AG08395 (cell line): Measurements from ENCODE around the gene COL5A1.

Experiments used
- DNase-seq: peaks from one replicate; pipeline ENCODE4 v3.0.0; 2012; ENCODE audit warnings: mixed read lengths, low spot score

COL5A1 gene

GRCh38 chr9:134606951-134607731, 34.5 kb upstream of the COL5A1 start:
- no peak for DNase-seq

GRCh38 chr9:134607971-134608370, 33.6 kb upstream of the COL5A1 start:
- DNase-seq = no peak

- no peak for DNase-seq
These were observed 30.6 kb upstream of the COL5A1 start for GRCh38 chr9:134611046-134611445.

- no peak for DNase-seq
These were observed 29.3 kb upstream of the COL5A1 start for GRCh38 chr9:134612309-134612708.

- DNase-seq = no peak
These were observed 28.9 kb upstream of the COL5A1 start for GRCh38 chr9:134612715-134613114.

- no peak for DNase-seq
These were observed 27.3 kb upstream of the COL5A1 start for GRCh38 chr9:134614256-134614655.

- DNase-seq = peak; percentile 37
These were observed 25.3 kb upstream of the COL5A1 start for GRCh38 chr9:134616341-134616740.

- no peak for DNase-seq
These were observed 24.4 kb upstream of the COL5A1 start for GRCh38 chr9:134617246-134617645.

- no peak for DNase-seq
These were observed 23.8 kb upstream of the COL5A1 start for GRCh38 chr9:134617836-134618162.

- DNase-seq = peak; percentile 12
These were observed 23.3 kb upstream of the COL5A1 start for GRCh38 chr9:134618163-134618832.

GRCh38 chr9:134618833-134619447, 22.7 kb upstream of the COL5A1 start:
- DNase-seq = no peak

- DNase-seq = no peak
These were observed 22.1 kb upstream of the COL5A1 start for GRCh38 chr9:134619448-134619982.

GRCh38 chr9:134619983-134620661, 21.5 kb upstream of the COL5A1 start:
- DNase-seq = no peak

GRCh38 chr9:134620751-134621557, 20.6 kb upstream of the COL5A1 start:
- no peak for DNase-seq

GRCh38 chr9:134621558-134622110, 20.0 kb upstream of the COL5A1 start:
- no peak for DNase-seq

- no peak for DNase-seq
These were observed 18.7 kb upstream of the COL5A1 start for GRCh38 chr9:134622896-134623257.

GRCh38 chr9:134623258-134624066, 18.1 kb upstream of the COL5A1 start:
- peak; percentile 60 for DNase-seq

GRCh38 chr9:134624137-134624591, 17.4 kb upstream of the COL5A1 start:
- DNase-seq = peak; percentile 57

GRCh38 chr9:134624621-134625181, 16.9 kb upstream of the COL5A1 start:
- peak; percentile 92 for DNase-seq
